HT1080 (cell line): ENCODE results near the gene FAM184B. TPM values are rescaled to one million over a fixed set of nuclear protein-coding genes. Genes with fewer than 3 reads are reported as not detected.
"Not testable (repeated sequence)": the region's sequence is repeated elsewhere in the genome, so short reads cannot be mapped to it uniquely, and the experiment has no call there.

ENCODE experiments used
- DNase-seq: peaks from one replicate; pipeline ENCODE4 v3.0.0-alpha.2; 2015; ENCODE audit warnings: low read depth
- total RNA-seq: library from RNA; depleted of rRNA; stranded (reverse); fragments of >200 nt; shearing (Covaris generic); gene quantifications from 2 replicates; pipeline ENCODE4 v1.2.3, GENCODE V29; 2014

The FAM184B gene
- total RNA-seq, 1 experiment from 2014 or later = 0.02 TPM

- DNase-seq = peak; percentile 5
These were observed 94.1 kb downstream of the FAM184B start for GRCh38 chr4:17687237-17687857.

GRCh38 chr4:17684648-17685047, 96.8 kb downstream of the FAM184B start:
- not testable (repeated sequence) for DNase-seq

- DNase-seq = no peak
These were observed 99.2 kb downstream of the FAM184B start for GRCh38 chr4:17682222-17682566.

GRCh38 chr4:17681281-17682221, 99.9 kb downstream of the FAM184B start:
- DNase-seq = no peak

GRCh38 chr4:17680559-17681280, 100.7 kb downstream of the FAM184B start:
- DNase-seq = no peak

- DNase-seq = no peak
These were observed 111.0 kb downstream of the FAM184B start for GRCh38 chr4:17670423-17670822.

GRCh38 chr4:17667653-17668201, 113.7 kb downstream of the FAM184B start:
- DNase-seq = no peak

GRCh38 chr4:17667253-17667652, 114.2 kb downstream of the FAM184B start:
- no peak for DNase-seq

- no peak for DNase-seq
These were observed 115.6 kb downstream of the FAM184B start for GRCh38 chr4:17665852-17666251.

GRCh38 chr4:17665346-17665745, 116.1 kb downstream of the FAM184B start:
- DNase-seq = no peak

- peak; percentile 44 for DNase-seq
These were observed 116.7 kb downstream of the FAM184B start for GRCh38 chr4:17664755-17665154.

GRCh38 chr4:17662694-17663093, 118.7 kb downstream of the FAM184B start:
- peak; percentile 62 for DNase-seq

GRCh38 chr4:17659196-17659595, 122.2 kb downstream of the FAM184B start:
- not testable (repeated sequence) for DNase-seq

- no peak for DNase-seq
These were observed 123.6 kb downstream of the FAM184B start for GRCh38 chr4:17657849-17658248.

- DNase-seq = no peak
These were observed 124.3 kb downstream of the FAM184B start for GRCh38 chr4:17657090-17657489.

- DNase-seq = no peak
These were observed 126.7 kb downstream of the FAM184B start for GRCh38 chr4:17654701-17655100.

- DNase-seq = no peak
These were observed 131.0 kb downstream of the FAM184B start for GRCh38 chr4:17650406-17650805.

GRCh38 chr4:17647927-17648326, 133.5 kb downstream of the FAM184B start:
- no peak for DNase-seq

- no peak for DNase-seq
These were observed 134.1 kb downstream of the FAM184B start for GRCh38 chr4:17647176-17647806.

GRCh38 chr4:17646693-17647092, 134.7 kb downstream of the FAM184B start:
- DNase-seq = no peak

GRCh38 chr4:17642398-17642783, 139.0 kb downstream of the FAM184B start:
- no peak for DNase-seq
